HEK293T (cell line): ENCODE results near the gene CSRP1.

Experiments used
- BHLHE40 ChIP-seq: fragments of 450-650 bp; IDR thresholded peaks from 2 replicates; pipeline ENCODE4 v1.6.1; 2016; ENCODE audit warnings: mild to moderate bottlenecking, moderate library complexity, borderline replicate concordance
- CTBP1 ChIP-seq: fragments of 450-650 bp; IDR thresholded peaks from 2 replicates; pipeline ENCODE4 v1.6.1; 2016; ENCODE audit warnings: borderline replicate concordance
- ELF4 ChIP-seq: fragments of 450-650 bp; IDR thresholded peaks from 2 replicates; pipeline ENCODE4 v1.6.1; 2017; ENCODE audit warnings: antibody characterized with exemption
- FOXA1 ChIP-seq: fragments of 450-650 bp; IDR thresholded peaks from 2 replicates; pipeline ENCODE4 v1.6.1; 2016; ENCODE audit warnings: mild to moderate bottlenecking
- FOXK2 ChIP-seq: fragments of 450-650 bp; IDR thresholded peaks from 2 replicates; pipeline ENCODE4 v1.6.1; 2016; ENCODE audit warnings: mild to moderate bottlenecking
- FOXM1 ChIP-seq: fragments of 450-650 bp; IDR thresholded peaks from 2 replicates; pipeline ENCODE4 v1.6.1; 2017; ENCODE audit warnings: mild to moderate bottlenecking, borderline replicate concordance
- HDGF ChIP-seq: fragments of 450-650 bp; IDR thresholded peaks from 2 replicates; pipeline ENCODE4 v1.6.1; 2017; ENCODE audit warnings: antibody characterized with exemption, borderline replicate concordance
- L3MBTL2 ChIP-seq: fragments of 450-650 bp; conservative IDR thresholded peaks from 2 replicates; pipeline ENCODE4 v1.6.1; 2016; ENCODE audit warnings: mild to moderate bottlenecking
- SP1 ChIP-seq: fragments of 450-650 bp; IDR thresholded peaks from 2 replicates; pipeline ENCODE4 v1.6.1; 2017
- TARDBP ChIP-seq: fragments of 450-650 bp; IDR thresholded peaks from 2 replicates; pipeline ENCODE4 v1.6.1; 2016
- ZNF384 ChIP-seq: fragments of 450-650 bp; IDR thresholded peaks from 2 replicates; pipeline ENCODE4 v1.6.1; 2016

GRCh38 chr1:201499795-201500669 lies 6.9 kb downstream of the CSRP1 start:
- no peak for TF ChIP-seq FOXM1
- no peak for TF ChIP-seq TARDBP
- TF ChIP-seq SP1, result no peak
- TF ChIP-seq BHLHE40, result no peak
- no peak for TF ChIP-seq ELF4
- TF ChIP-seq FOXK2, result no peak
- TF ChIP-seq L3MBTL2, result no peak
- TF ChIP-seq ZNF384, result no peak
- no peak for TF ChIP-seq CTBP1
- TF ChIP-seq FOXA1, result no peak
- no peak for TF ChIP-seq HDGF
